H9 (cell line): ENCODE results near the gene CTF1. TPM values are rescaled to one million over a fixed set of nuclear protein-coding genes. Genes with fewer than 3 reads are reported as not detected.

Source experiments
- DNase-seq: peaks from one replicate; pipeline ENCODE4 v3.0.0-alpha.2; 2017
- H2AFZ ChIP-seq: one replicate; pipeline ENCODE4 v1.6.1; 2013; ENCODE audit warnings: mild to moderate bottlenecking, low read length, control low read depth, moderate library complexity
- H2AK5ac ChIP-seq: 2 replicates; pipeline ENCODE4 v1.6.1; 2013; ENCODE audit warnings: low read length, control low read depth, mixed read lengths; ENCODE audit not compliant: insufficient read length
- H2BK120ac ChIP-seq: one replicate; pipeline ENCODE4 v1.6.1; 2013; ENCODE audit warnings: low read depth, mild to moderate bottlenecking, low read length, control low read depth, inconsistent platforms; ENCODE audit not compliant: poor library complexity, severe bottlenecking
- H2BK12ac ChIP-seq: 2 replicates; pipeline ENCODE4 v1.6.1; 2013; ENCODE audit warnings: low read length, control low read depth, mixed read lengths, low read depth; ENCODE audit not compliant: insufficient read length
- H2BK15ac ChIP-seq: 2 replicates; pipeline ENCODE4 v1.6.1; 2013; ENCODE audit warnings: low read depth, low read length, control low read depth
- H2BK20ac ChIP-seq: one replicate; pipeline ENCODE4 v1.6.1; 2013; ENCODE audit warnings: low read depth, mild to moderate bottlenecking, low read length, control low read depth, inconsistent platforms; ENCODE audit not compliant: poor library complexity, severe bottlenecking
- H2BK5ac ChIP-seq: 2 replicates; pipeline ENCODE4 v1.6.1; 2013; ENCODE audit warnings: low read length, control low read depth, mixed read lengths; ENCODE audit not compliant: insufficient read length
- H3K14ac ChIP-seq: 2 replicates; pipeline ENCODE4 v1.6.1; 2013; ENCODE audit warnings: low read length, control low read depth; ENCODE audit not compliant: insufficient read depth
- H3K18ac ChIP-seq: 2 replicates; pipeline ENCODE4 v1.6.1; 2013; ENCODE audit warnings: low read depth, mild to moderate bottlenecking, mixed read lengths, low read length, control low read depth; ENCODE audit not compliant: insufficient read length
- H3K23ac ChIP-seq: 2 replicates; pipeline ENCODE4 v1.6.1; 2013; ENCODE audit warnings: low read length, control low read depth, mixed read lengths, low read depth; ENCODE audit not compliant: insufficient read length
- H3K23me2 ChIP-seq: 2 replicates; pipeline ENCODE4 v1.6.1; 2013; ENCODE audit warnings: low read depth, mild to moderate bottlenecking, mixed read lengths, low read length, control low read depth; ENCODE audit not compliant: insufficient read length, poor library complexity, severe bottlenecking
- H3K27ac ChIP-seq: 2 replicates; pipeline ENCODE4 v1.5.1; 2013; ENCODE audit warnings: low read length, control low read depth, mixed read lengths, low read depth; ENCODE audit not compliant: insufficient read length
- H3K27me3 ChIP-seq: 2 replicates; pipeline ENCODE4 v1.6.1; 2013; ENCODE audit warnings: low read length, control low read depth, inconsistent platforms; ENCODE audit not compliant: insufficient read depth
- H3K4ac ChIP-seq: 2 replicates; pipeline ENCODE4 v1.6.1; 2013; ENCODE audit warnings: low read depth, mild to moderate bottlenecking, control low read depth, inconsistent platforms, low read length, moderate library complexity
- H3K4me1 ChIP-seq: 2 replicates; pipeline ENCODE4 v1.6.1; 2013; ENCODE audit warnings: low read length, control low read depth, inconsistent platforms; ENCODE audit not compliant: insufficient read depth
- H3K4me2 ChIP-seq: 2 replicates; pipeline ENCODE4 v1.6.1; 2013; ENCODE audit warnings: low read length, control low read depth, mixed read lengths; ENCODE audit not compliant: insufficient read length, insufficient read depth
- H3K56ac ChIP-seq: 2 replicates; pipeline ENCODE4 v1.6.1; 2013; ENCODE audit warnings: low read depth, mild to moderate bottlenecking, mixed read lengths, low read length, control low read depth; ENCODE audit not compliant: insufficient read length
- H3K79me1 ChIP-seq: 2 replicates; pipeline ENCODE4 v1.6.1; 2013; ENCODE audit warnings: low read depth, mild to moderate bottlenecking, moderate library complexity, low read length, control low read depth, inconsistent platforms; ENCODE audit not compliant: insufficient read depth, poor library complexity, severe bottlenecking
- H3K79me2 ChIP-seq: 2 replicates; pipeline ENCODE4 v1.6.1; 2013; ENCODE audit warnings: low read length, control low read depth, inconsistent platforms; ENCODE audit not compliant: insufficient read depth
- H3K9ac ChIP-seq: 2 replicates; pipeline ENCODE4 v1.6.1; 2013; ENCODE audit warnings: low read length, control low read depth, mixed read lengths; ENCODE audit not compliant: insufficient read length; ENCODE audit errors: extremely low read depth
- H3K9me3 ChIP-seq: one replicate; pipeline ENCODE4 v1.6.1; 2013; ENCODE audit warnings: low read depth, low read length, inconsistent platforms; ENCODE audit not compliant: control insufficient read depth
- H3T11ph ChIP-seq: one replicate; pipeline ENCODE4 v1.6.1; 2013; ENCODE audit warnings: mild to moderate bottlenecking, low read length, control low read depth, inconsistent platforms
- H4K20me1 ChIP-seq: one replicate; pipeline ENCODE4 v1.6.1; 2013; ENCODE audit not compliant: control insufficient read depth, insufficient read length, insufficient read depth
- H4K5ac ChIP-seq: 2 replicates; pipeline ENCODE4 v1.6.1; 2013; ENCODE audit warnings: low read depth, mild to moderate bottlenecking, mixed read lengths, low read length, control low read depth; ENCODE audit not compliant: insufficient read length
- H4K8ac ChIP-seq: replicated peaks from 2 replicates; pipeline ENCODE4 v1.6.1; 2013; ENCODE audit warnings: low read length, control low read depth, mixed read lengths, low read depth; ENCODE audit not compliant: insufficient read length
- H4K91ac ChIP-seq: 2 replicates; pipeline ENCODE4 v1.6.1; 2013; ENCODE audit warnings: low read depth, mild to moderate bottlenecking, moderate library complexity, mixed read lengths, low read length, control low read depth; ENCODE audit not compliant: insufficient read length
- H3K27ac Mint-ChIP-seq, 3 experiments: 2 replicates in 2 of 3; 3 replicates in 1 of 3; pipeline ENCODE4 v1.8.0; 2020 to 2021; ENCODE audit warnings: mixed read lengths in 3 of 3, mild to moderate bottlenecking in 1 of 3, moderate library complexity in 1 of 3
- H3K27me3 Mint-ChIP-seq: 2 replicates; pipeline ENCODE4 v1.8.0; 2021; ENCODE audit warnings: low read depth, mild to moderate bottlenecking, moderate library complexity, mixed read lengths
- H3K36me3 Mint-ChIP-seq, 3 experiments: 2 replicates in 2 of 3; 3 replicates in 1 of 3; pipeline ENCODE4 v1.8.0; 2020 to 2021; ENCODE audit warnings: low read depth in 3 of 3, mixed read lengths in 3 of 3; ENCODE audit not compliant: insufficient read depth in 1 of 3
- H3K4me1 Mint-ChIP-seq, 2 experiments: 2 replicates each; pipeline ENCODE4 v1.8.0; 2020; ENCODE audit warnings: mixed read lengths in 2 of 2
- H3K4me3 Mint-ChIP-seq, 2 experiments: 2 replicates in 1 of 2; 3 replicates in 1 of 2; pipeline ENCODE4 v1.8.0; 2020 to 2021; ENCODE audit warnings: mild to moderate bottlenecking in 2 of 2, mixed read lengths in 2 of 2, moderate library complexity in 1 of 2
- H3K9me3 Mint-ChIP-seq, 2 experiments: 2 replicates in 1 of 2; 3 replicates in 1 of 2; pipeline ENCODE4 v1.8.0; 2020; ENCODE audit warnings: mild to moderate bottlenecking in 2 of 2, mixed read lengths in 2 of 2, moderate library complexity in 1 of 2
- WGBS: extraction: QIAGEN DNeasy Blood & Tissue Kit; methylation state at CpG from one replicate; pipeline ENCODE4 v1.1.7; 2013; ENCODE audit warnings: missing lambda C conversion rate, low lambda C conversion rate, mixed read lengths; ENCODE audit not compliant: insufficient read length; ENCODE audit errors: extremely low coverage; 5-methylcytosine and 5-hydroxymethylcytosine counted together
- total RNA-seq: library from RNA; stranded (reverse); gene quantifications from 2 replicates; pipeline ENCODE4 v1.2.1, GENCODE V29; 2021
- TF ChIP-seq, protein P1 (sequence below): fragments of 200-600 bp; sonication (generic); conservative IDR thresholded peaks from 3 replicates; pipeline ENCODE4 v1.8.0; 2021; ENCODE audit warnings: antibody characterized with exemption, mild to moderate bottlenecking

Gene CTF1
- total RNA-seq, 1 experiment from 2014 or later: 0.72 TPM

DNA sequence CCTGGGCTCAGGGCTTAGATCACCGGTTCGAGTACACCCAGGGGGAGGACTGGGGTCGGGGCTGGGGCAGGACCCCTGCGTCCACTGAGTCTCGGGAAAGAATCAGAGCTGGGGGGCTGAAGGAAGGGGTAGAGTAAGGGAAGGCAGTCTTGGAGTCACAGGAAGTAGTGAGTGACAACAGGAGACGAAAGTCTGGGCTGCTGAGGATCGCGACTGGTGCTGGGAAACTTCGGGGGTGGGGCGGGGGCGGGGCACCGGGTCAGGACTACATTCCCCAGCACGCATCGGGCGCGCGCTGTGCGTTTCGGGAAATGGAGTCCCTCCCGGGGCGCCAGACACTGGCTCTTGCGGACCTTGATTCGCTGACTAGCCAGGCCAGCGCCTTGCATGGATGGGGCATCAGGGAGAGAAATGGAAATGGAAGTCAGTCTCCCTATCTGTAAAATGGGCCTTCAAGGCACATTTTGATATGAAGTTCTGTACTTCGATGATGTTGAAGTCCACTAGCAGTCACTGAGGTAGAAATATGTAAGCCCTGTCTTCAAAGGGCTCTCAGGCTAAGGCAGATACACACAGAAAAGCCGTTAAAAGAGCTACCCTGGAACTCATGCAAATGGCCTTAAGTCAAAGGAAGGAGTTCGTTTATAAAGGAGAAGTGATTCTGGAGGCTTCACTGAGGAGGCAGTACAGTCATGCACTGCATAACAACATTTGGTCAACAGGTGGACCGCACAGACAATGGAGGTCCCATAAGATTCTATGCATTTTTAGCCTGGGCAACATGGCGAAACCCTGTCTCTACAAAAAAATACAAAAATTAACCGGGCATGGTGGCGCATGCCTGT is 697 bp downstream of the CTF1 start:
- Histone ChIP-seq H3T11ph (no peak overlapping the region), H4K5ac (no peak overlapping the region), H3K4me2 (peak overlapping the region; percentile 62), H3K27me3 (no peaks in the 10 kb centered on the region), H3K9me3 (no peaks in the 10 kb centered on the region), H2BK15ac (no peak overlapping the region), H3K79me2 (no peaks in the 10 kb centered on the region), H2AK5ac (no peak overlapping the region), H3K18ac (peak overlapping the region; percentile 22), H3K56ac (no peak overlapping the region), H3K23me2 (peaks cover 24% of the 10 kb centered on the region), H2BK5ac (no peak overlapping the region), H2BK20ac (no peak overlapping the region), H2AFZ (no peak overlapping the region), H4K8ac (no peak overlapping the region), H4K20me1 (no peaks in the 10 kb centered on the region), H3K79me1 (no peaks in the 10 kb centered on the region), H3K4me1 (peaks cover 3% of the 10 kb centered on the region; the same call in 1 of the 2 replicates), H3K14ac (no peak overlapping the region), H3K27ac (no peak overlapping the region), H3K9ac (no peak overlapping the region), H3K4ac (no peak overlapping the region), H3K23ac (no peak overlapping the region), H4K91ac (no peak overlapping the region), H2BK12ac (no peak overlapping the region), H2BK120ac (no peak overlapping the region)
- peak; percentile 96 for DNase-seq
- Mint-ChIP-seq H3K27me3 (peaks cover 32% of the 10 kb centered on the region), H3K9me3 (peaks cover 0 to 2% of the 10 kb centered on the region in 2 experiments; a peak in 1 of 5 replicates), H3K4me1 (peaks cover 28 to 29% of the 10 kb centered on the region in 2 experiments), H3K27ac (peak overlapping the region; percentile 98 to 100 (median 99)), H3K36me3 (no peaks in the 10 kb centered on the region; a peak in 1 of 7 replicates), H3K4me3 (peak overlapping the region; percentile 80 to 94)
- no CpG with 5 or more reads among the region's 31 CpGs for WGBS
- TF ChIP-seq, protein P1, sequence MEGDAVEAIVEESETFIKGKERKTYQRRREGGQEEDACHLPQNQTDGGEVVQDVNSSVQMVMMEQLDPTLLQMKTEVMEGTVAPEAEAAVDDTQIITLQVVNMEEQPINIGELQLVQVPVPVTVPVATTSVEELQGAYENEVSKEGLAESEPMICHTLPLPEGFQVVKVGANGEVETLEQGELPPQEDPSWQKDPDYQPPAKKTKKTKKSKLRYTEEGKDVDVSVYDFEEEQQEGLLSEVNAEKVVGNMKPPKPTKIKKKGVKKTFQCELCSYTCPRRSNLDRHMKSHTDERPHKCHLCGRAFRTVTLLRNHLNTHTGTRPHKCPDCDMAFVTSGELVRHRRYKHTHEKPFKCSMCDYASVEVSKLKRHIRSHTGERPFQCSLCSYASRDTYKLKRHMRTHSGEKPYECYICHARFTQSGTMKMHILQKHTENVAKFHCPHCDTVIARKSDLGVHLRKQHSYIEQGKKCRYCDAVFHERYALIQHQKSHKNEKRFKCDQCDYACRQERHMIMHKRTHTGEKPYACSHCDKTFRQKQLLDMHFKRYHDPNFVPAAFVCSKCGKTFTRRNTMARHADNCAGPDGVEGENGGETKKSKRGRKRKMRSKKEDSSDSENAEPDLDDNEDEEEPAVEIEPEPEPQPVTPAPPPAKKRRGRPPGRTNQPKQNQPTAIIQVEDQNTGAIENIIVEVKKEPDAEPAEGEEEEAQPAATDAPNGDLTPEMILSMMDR: no peak
